HAP-1 (cell line): ENCODE data around the gene TMEM250.

Experiments used
- DNase-seq, 2 experiments: peaks; one replicate each; pipeline ENCODE4 v3.0.0-alpha.2; 2016 to 2020; ENCODE audit warnings: low spot score in 2 of 2
- H3K27me3 ChIP-seq: fragments of 250-450 bp; sonication (Bioruptor Pico); 2 replicates; pipeline ENCODE4 v1.5.1; 2020; ENCODE audit warnings: low read depth, mild to moderate bottlenecking, moderate library complexity
- H3K36me3 ChIP-seq: fragments of 250-450 bp; sonication (Bioruptor Pico); replicated peaks from 2 replicates; pipeline ENCODE4 v1.5.1; 2020; ENCODE audit warnings: mild to moderate bottlenecking
- H3K4me1 ChIP-seq: fragments of 250-450 bp; sonication (Bioruptor Pico); 2 replicates; pipeline ENCODE4 v1.5.1; 2020; ENCODE audit warnings: mild to moderate bottlenecking
- H3K4me3 ChIP-seq: fragments of 250-450 bp; sonication (Bioruptor Pico); 2 replicates; pipeline ENCODE4 v1.5.1; 2020; ENCODE audit warnings: mild to moderate bottlenecking, moderate library complexity
- H3K9me3 ChIP-seq: fragments of 250-450 bp; sonication (Bioruptor Pico); 2 replicates; pipeline ENCODE4 v1.5.1; 2020; ENCODE audit warnings: mild to moderate bottlenecking, moderate library complexity
- in situ Hi-C: fragments of 300-500 bp; cut with MboI; formaldehyde crosslinking; loops from 3 replicates; pipeline ENCODE4 v1.14.3; 2020; ENCODE audit warnings: low sequenced_read_pairs, inconsistent platforms, mixed read lengths

The TMEM250 gene

GRCh38 chr9:136132512-136133050 lies 13.9 kb upstream of the TMEM250 start:
- Histone ChIP-seq H3K36me3 (no peaks in the 10 kb centered on the region), H3K4me3 (no peak overlapping the region), H3K4me1 (peaks cover 12% of the 10 kb centered on the region), H3K9me3 (no peaks in the 10 kb centered on the region), H3K27me3 (peaks cover 2% of the 10 kb centered on the region; the same call in 1 of the 2 replicates)
- in situ Hi-C loops = no loop called here
- DNase-seq = no peak

DNA sequence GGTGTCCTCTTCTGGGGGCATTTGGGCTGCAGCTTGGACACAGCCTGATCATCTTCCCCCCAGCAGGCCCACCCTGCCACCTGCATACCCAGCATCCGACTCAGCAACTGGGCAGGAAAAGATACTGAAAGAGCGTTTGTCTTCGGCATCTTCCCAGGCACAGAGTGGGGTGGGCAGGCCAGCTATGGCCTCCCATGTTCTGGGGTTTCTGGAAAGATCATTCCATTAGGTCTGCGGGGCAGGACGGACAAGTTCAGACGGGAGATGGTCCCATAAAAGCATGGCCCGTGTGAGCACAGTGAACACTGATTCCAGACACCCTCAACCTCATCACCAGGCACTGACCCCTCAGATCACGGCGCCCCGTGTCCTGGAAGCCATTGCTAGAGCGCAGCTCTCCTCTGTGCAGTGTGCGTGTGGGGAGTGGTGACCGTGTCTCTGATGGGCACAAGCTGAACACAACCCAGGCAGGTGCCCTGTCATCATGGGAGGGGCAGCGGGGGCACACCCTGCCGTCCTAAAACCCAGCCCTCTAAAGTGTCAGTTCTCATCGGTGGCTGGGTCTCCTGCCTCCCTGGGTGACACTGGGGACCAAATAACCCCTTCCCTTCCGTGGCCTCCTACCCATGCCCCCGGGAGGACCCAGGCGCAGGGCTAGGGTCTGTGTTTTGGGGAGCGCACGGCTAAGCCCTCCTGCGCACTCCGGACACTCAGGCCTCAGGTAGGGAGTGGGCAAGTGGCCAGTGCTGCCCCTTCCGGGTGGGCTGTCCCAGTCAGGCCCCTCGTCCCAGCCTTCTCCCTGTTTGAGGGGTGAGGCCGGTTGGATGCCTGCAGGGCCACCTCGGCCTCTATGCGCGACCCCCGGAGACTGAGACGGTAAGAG lies 13.2 kb upstream of the TMEM250 start:
- Histone ChIP-seq H3K4me1 (peaks cover 12% of the 10 kb centered on the region), H3K27me3 (peaks cover 2% of the 10 kb centered on the region; the same call in 1 of the 2 replicates), H3K4me3 (no peak overlapping the region), H3K9me3 (no peaks in the 10 kb centered on the region), H3K36me3 (no peaks in the 10 kb centered on the region)
- in situ Hi-C loops = no loop called here
- no peak for DNase-seq

DNA sequence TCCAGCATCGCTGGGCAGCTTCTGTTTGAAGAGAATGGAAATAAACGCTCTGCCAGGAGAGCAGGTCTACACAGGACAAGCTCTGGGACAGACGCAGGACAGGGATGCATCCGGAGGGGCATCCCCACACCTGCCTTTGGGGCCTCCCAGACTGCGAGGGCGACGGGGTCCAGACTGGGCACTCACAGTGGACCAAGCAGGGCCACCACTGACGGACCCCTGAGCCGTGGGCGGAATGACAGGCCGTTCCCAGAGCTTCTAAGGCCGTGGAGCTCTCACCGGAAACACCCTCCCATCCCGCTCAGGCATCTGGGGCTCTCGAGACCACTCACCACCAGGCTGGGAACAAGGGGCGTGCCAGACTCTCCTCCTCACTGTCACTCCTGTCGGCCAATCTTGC lies 10.5 kb upstream of the TMEM250 start:
- no peaks in the 10 kb centered on the region for H3K36me3 ChIP-seq
- in situ Hi-C loops = loop anchor here (10.0 kb wide), 1 partner anchor 524 kb away; no protein-coding TSS in a partner anchor
- DNase-seq = no peak
- no peak overlapping the region for H3K4me3 ChIP-seq
- peaks cover 7% of the 10 kb centered on the region for H3K27me3 ChIP-seq
- H3K4me1 ChIP-seq = peaks cover 8% of the 10 kb centered on the region
- no peaks in the 10 kb centered on the region for H3K9me3 ChIP-seq

DNA sequence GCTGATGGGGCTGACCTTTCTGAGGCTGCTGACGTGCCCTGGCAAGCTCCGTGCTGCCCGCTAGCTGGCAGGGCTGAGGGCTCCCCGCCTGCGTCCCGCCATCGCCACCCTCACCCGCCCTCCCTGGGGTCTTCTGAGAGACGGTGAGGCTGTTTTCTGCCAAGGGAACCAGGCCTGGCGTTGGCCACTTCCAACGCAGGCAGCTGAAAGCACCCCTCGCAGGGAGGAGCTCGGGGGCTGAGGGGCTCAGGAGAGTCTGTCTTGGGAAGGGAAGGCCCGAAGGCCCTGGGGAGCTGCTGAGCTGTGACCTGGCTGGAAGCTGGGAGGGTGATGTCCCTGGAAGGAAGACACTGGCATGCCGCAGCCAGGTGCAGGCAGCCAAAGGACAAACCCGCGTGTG lies 9.8 kb upstream of the TMEM250 start:
- peaks cover 7% of the 10 kb centered on the region for H3K27me3 ChIP-seq

DNA sequence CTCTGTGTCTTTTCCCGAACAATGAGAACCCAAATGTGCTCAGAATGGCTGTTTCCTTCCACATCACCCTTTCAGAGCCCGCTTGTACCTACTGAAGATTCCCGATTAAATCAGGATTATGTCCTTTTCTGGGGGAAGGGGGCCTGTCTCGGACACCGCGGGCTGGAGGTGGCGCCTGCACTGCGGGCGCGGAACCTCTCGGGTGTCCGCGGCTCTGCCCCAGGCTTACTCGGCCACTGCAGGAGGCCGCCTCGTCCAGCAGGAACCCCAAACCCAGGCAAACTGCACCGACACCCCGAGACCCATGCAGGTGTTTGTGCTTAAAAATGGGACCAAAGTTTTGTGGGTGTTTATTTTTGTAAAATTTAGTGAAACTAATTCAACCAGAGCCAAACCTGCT lies 8.6 kb upstream of the TMEM250 start:
- no peaks in the 10 kb centered on the region for H3K4me1 ChIP-seq
- no peaks in the 10 kb centered on the region for H3K9me3 ChIP-seq
- in situ Hi-C loops = loop anchor here (10.0 kb wide), 1 partner anchor 523 kb away; no protein-coding TSS in a partner anchor
- H3K36me3 ChIP-seq = no peaks in the 10 kb centered on the region
- peaks cover 7% of the 10 kb centered on the region for H3K27me3 ChIP-seq
- no peak for DNase-seq
- no peak overlapping the region for H3K4me3 ChIP-seq

More for the DNA sequence above, 9.8 kb upstream of the TMEM250 start:
- no peak for DNase-seq
- Histone ChIP-seq H3K9me3 (no peaks in the 10 kb centered on the region), H3K4me1 (peaks cover under 1% of the 10 kb centered on the region), H3K36me3 (no peaks in the 10 kb centered on the region), H3K4me3 (no peak overlapping the region)
- in situ Hi-C loops = loop anchor here (10.0 kb wide), 1 partner anchor 524 kb away; no protein-coding TSS in a partner anchor

- DNase-seq = no peak
- Histone ChIP-seq H3K4me1 (no peaks in the 10 kb centered on the region), H3K9me3 (no peaks in the 10 kb centered on the region), H3K4me3 (no peak overlapping the region), H3K36me3 (no peaks in the 10 kb centered on the region), H3K27me3 (peaks cover 7% of the 10 kb centered on the region)
- in situ Hi-C loops = loop anchor here (5.0 to 10.0 kb wide), 2 partner anchors 258 to 520 kb away; no protein-coding TSS in a partner anchor
These were observed 6.5 kb upstream of the TMEM250 start for GRCh38 chr9:136124976-136125692.

DNA sequence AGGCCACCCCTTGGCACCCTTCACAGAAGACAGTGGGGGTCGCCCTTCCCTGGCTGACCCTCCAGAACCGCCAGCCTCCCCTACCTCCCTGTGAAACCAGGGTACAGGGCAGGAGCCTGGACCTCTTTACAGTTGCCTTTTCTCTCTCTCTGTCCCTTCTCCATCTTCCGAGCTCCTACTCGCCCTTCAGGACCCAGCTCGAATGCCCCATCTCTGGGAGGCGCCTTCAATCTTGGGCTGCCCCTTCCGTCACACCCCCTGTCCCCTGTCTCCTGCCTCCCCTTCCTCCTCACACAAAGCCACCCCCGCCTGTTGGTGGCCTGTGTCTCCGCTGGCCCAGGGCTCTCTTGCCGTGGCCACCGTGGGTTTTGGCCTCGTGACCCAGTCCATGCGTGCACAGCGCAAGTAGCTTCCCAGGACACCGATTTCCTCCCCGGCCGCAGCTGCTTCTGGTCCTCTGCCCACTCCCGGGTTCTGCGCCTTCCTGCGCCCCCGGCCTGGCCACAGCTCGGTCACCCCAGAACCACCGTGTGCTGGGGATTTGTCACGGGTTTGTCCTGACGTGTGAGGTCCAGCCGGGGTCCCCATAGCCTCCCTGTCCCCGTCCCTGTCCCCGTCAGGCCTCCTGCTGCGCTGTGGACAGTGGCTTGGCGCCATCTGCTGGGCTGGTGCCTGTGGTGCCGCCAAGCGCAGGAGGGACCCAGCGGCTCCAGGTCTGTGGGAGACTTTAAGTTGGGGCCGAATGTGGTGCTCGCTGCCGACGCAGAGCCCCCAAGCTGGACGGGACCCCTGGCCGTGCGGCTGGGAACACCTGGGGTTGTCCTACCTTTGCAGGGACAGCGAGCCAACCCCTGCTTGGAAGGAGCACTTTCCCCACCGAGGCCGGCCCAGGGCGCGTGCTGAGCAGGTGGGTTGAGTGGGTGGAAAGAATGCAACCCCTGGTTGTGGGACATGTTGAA lies 4.0 kb upstream of the TMEM250 start:
- in situ Hi-C loops = loop anchor here (5.0 to 10.0 kb wide), 2 partner anchors 255 to 518 kb away; no protein-coding TSS in a partner anchor
- no peak overlapping the region for H3K4me3 ChIP-seq
- peak; percentile 46 to 86 for DNase-seq
- no peaks in the 10 kb centered on the region for H3K9me3 ChIP-seq
- no peaks in the 10 kb centered on the region for H3K36me3 ChIP-seq
- H3K27me3 ChIP-seq = peaks cover 5% of the 10 kb centered on the region
- H3K4me1 ChIP-seq = peaks cover under 1% of the 10 kb centered on the region

GRCh38 chr9:136121801-136122200 lies 3.1 kb upstream of the TMEM250 start:
- peaks cover 3% of the 10 kb centered on the region for H3K4me1 ChIP-seq
- in situ Hi-C loops = loop anchor here (5.0 to 10.0 kb wide), 2 partner anchors 254 to 517 kb away; no protein-coding TSS in a partner anchor
- no peak for DNase-seq
- no peaks in the 10 kb centered on the region; the same call in 1 of the 2 replicates for H3K36me3 ChIP-seq
- H3K27me3 ChIP-seq = peaks cover 4% of the 10 kb centered on the region; the same call in 1 of the 2 replicates
- H3K4me3 ChIP-seq = no peak overlapping the region
- no peaks in the 10 kb centered on the region for H3K9me3 ChIP-seq

- H3K36me3 ChIP-seq = peaks cover 11% of the 10 kb centered on the region
- H3K27me3 ChIP-seq = no peaks in the 10 kb centered on the region
- no peak overlapping the region for H3K4me3 ChIP-seq
- peaks cover 3% of the 10 kb centered on the region for H3K4me1 ChIP-seq
- DNase-seq = no peak
- in situ Hi-C loops = loop anchor here (5.0 to 10.0 kb wide), 2 partner anchors 253 to 516 kb away; no protein-coding TSS in a partner anchor
- no peaks in the 10 kb centered on the region for H3K9me3 ChIP-seq
These were observed 1.8 kb upstream of the TMEM250 start for GRCh38 chr9:136120438-136120844.

DNA sequence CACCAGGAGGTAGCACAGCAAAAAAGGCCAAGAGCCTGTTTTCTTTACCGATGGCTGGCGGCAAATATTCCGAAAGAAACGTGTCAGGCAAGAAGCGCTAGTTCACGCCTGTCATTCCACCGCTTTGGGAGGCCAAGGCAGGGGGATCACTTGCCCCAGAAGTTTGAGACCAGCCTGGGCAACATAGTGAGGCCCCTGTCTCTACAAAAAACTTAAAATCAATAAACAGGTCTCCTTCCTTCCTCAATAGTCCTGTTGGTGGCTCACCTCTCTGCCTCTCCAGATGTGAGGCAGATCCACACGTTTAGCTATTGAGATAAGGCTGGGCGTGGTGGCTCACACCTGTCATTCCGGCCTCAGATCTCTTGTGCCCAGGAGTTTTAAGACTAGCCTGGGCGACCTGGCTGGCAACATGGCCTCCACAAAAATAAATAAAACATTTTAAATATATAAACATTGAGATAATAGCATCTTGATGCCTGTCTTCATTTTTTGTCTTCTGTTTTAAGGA lies 1.3 kb upstream of the TMEM250 start:
- in situ Hi-C loops = loop anchor here (5.0 to 10.0 kb wide), 2 partner anchors 253 to 515 kb away; no protein-coding TSS in a partner anchor
- Histone ChIP-seq H3K9me3 (no peaks in the 10 kb centered on the region), H3K36me3 (peaks cover 15% of the 10 kb centered on the region), H3K4me3 (peak overlapping the region; percentile 74), H3K4me1 (peaks cover 3% of the 10 kb centered on the region), H3K27me3 (no peaks in the 10 kb centered on the region)
- DNase-seq = no peak

DNA sequence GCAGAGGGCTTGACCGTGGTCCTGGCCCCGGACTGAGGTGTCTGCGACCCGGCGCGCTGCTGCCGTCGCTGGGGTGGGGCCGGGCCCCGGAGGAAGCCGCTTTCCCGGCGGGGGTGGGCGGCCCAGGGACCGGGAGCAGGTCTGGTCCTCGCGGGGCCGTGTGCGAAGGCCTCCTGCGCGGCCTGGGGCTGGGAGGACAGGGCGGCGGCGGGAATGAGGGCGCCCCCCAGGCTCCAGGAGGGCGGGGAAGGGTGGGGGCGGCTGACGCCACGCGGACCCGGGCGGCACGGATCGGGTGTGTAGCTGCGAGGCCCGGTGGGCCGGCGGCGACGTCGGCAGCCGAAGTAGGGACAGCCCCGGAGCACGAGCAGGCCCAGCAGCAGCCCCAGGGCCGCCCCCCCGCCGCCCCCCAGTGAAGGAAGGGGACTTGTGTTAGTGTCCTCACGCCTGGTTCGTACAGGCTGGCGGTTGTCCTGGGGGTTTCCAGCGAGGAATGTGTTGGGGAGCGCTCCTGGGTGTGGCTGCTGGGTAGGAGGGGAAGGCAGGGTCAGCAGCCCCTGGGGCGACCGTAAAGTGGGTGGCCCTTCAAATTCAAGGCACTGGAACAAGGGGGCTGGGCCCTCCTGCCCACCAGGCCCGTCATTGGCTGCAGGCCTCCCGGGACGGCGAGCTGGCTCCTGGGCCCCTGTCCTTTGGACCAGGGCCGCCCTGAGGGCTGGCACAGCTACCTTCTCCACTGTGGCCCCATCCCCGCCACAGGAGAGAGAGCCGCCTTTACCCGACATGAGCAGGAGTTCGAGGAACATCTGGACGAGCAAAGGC lies 597 bp upstream of the TMEM250 start:
- H3K4me3 ChIP-seq = peak overlapping the region; percentile 74
- DNase-seq = peak; percentile 69 to 82
- H3K4me1 ChIP-seq = peaks cover 3% of the 10 kb centered on the region
- peaks cover 20% of the 10 kb centered on the region for H3K36me3 ChIP-seq
- no peaks in the 10 kb centered on the region for H3K9me3 ChIP-seq
- H3K27me3 ChIP-seq = no peaks in the 10 kb centered on the region
- in situ Hi-C loops = no loop called here

GRCh38 chr9:136117916-136118319 lies 757 bp downstream of the TMEM250 start:
- DNase-seq = peak in 1 of 2 experiments; percentile 44
- H3K27me3 ChIP-seq = no peaks in the 10 kb centered on the region
- in situ Hi-C loops = no loop called here
- H3K4me3 ChIP-seq = peak overlapping the region; percentile 74
- no peaks in the 10 kb centered on the region for H3K9me3 ChIP-seq
- peaks cover 3% of the 10 kb centered on the region for H3K4me1 ChIP-seq
- H3K36me3 ChIP-seq = peaks cover 20% of the 10 kb centered on the region
